Endothelial cell of umbilical vein (primary cell): Measurements from ENCODE around the gene MN1. TPM values are rescaled to one million over a fixed set of nuclear protein-coding genes. Genes with fewer than 3 reads are reported as not detected.

Experiments used
- BruUV-seq: library from RNA; stranded (reverse); fragments of 400-500 nt; replicated peaks from 2 replicates; lab custom pipeline; 2021; lab: Mats Ljungman, UMichigan
- CTCF ChIA-PET: fragments of 300-600, 350-600 bp; sonication (Branson Sonifier 250); formaldehyde crosslinking; loops from one replicate; lab custom pipeline; 2021; ENCODE audit warnings: antibody characterized with exemption, inconsistent platforms; lab: Charles Lee
- POLR2A ChIA-PET: fragments of 300-600, 350-600 bp; sonication (Branson Sonifier 250); formaldehyde crosslinking; loops from one replicate; lab custom pipeline; 2021; ENCODE audit warnings: antibody characterized with exemption, inconsistent platforms; lab: Charles Lee
- DNase-seq: peaks from one replicate; pipeline ENCODE4 v3.0.0-alpha.2; 2011; ENCODE audit warnings: low read depth, low spot score
- FAIRE-seq: peaks from 2 replicates; lab custom pipeline; 2011; peaks lifted over from hg19 to GRCh38; lab: Jason Lieb, UNC
- H2AFZ ChIP-seq: 2 replicates; pipeline ENCODE4 v1.6.0; 2012; ENCODE audit warnings: low read depth, low read length, control low read depth, inconsistent platforms
- H3K27ac ChIP-seq: 2 replicates; pipeline ENCODE4 v1.5.1; 2011; ENCODE audit warnings: low read depth, mild to moderate bottlenecking, control low read depth, low read length, moderate library complexity; ENCODE audit not compliant: insufficient read depth
- H3K27me3 ChIP-seq, 2 experiments: 2 replicates each; pipeline versions ENCODE4 v1.6.0 to v1.6.1; 2011; ENCODE audit warnings: low read length in 2 of 2, mixed read lengths in 1 of 2; ENCODE audit not compliant: control insufficient read depth in 2 of 2, insufficient read depth in 2 of 2
- H3K36me3 ChIP-seq, 2 experiments: 2 replicates in 1 of 2; 3 replicates in 1 of 2; pipeline ENCODE4 v1.5.1; 2011; ENCODE audit warnings: low read length in 2 of 2, mild to moderate bottlenecking in 1 of 2, moderate library complexity in 1 of 2; ENCODE audit not compliant: control insufficient read depth in 2 of 2, insufficient read depth in 2 of 2; ENCODE audit errors: extremely low read depth in 1 of 2
- H3K4me1 ChIP-seq: 3 replicates; pipeline ENCODE4 v1.5.1; 2011; ENCODE audit warnings: mild to moderate bottlenecking, low read length; ENCODE audit not compliant: control insufficient read depth, insufficient read depth; ENCODE audit errors: extremely low read depth
- H3K4me2 ChIP-seq: 2 replicates; pipeline ENCODE4 v1.6.1; 2011; ENCODE audit warnings: low read length, control low read depth, mixed read lengths; ENCODE audit not compliant: insufficient read depth
- H3K4me3 ChIP-seq, 3 experiments: fragments of 200-600 bp in 1 of 3; sonication (generic), shearing (Covaris generic) in 1 of 3; replicated peaks in 1 of 3; 2 replicates each; pipeline ENCODE4 v1.5.1; 2011 to 2016; ENCODE audit warnings: control low read depth in 3 of 3, low read length in 3 of 3, mild to moderate bottlenecking in 2 of 3, inconsistent platforms in 1 of 3, low read depth in 1 of 3, moderate library complexity in 1 of 3; ENCODE audit not compliant: insufficient read depth in 1 of 3
- H3K79me2 ChIP-seq: 2 replicates; pipeline ENCODE4 v1.6.0; 2012; ENCODE audit warnings: low read length, inconsistent platforms; ENCODE audit not compliant: control insufficient read depth, insufficient read depth
- H3K9ac ChIP-seq: replicated peaks from 2 replicates; pipeline ENCODE3; 2011; ENCODE audit warnings: low read length, control low read depth; ENCODE audit not compliant: insufficient read depth; ENCODE audit errors: extremely low read depth
- H3K9me1 ChIP-seq: replicated peaks from 3 replicates; pipeline ENCODE4 v1.6.0; 2011; ENCODE audit warnings: mild to moderate bottlenecking, low read length; ENCODE audit not compliant: control insufficient read depth, insufficient read depth; ENCODE audit errors: extremely low read depth
- H3K9me3 ChIP-seq: replicated peaks from 2 replicates; pipeline ENCODE4 v1.5.1; 2012; ENCODE audit warnings: low read length, inconsistent platforms; ENCODE audit not compliant: control insufficient read depth, insufficient read depth
- H4K20me1 ChIP-seq: replicated peaks from 2 replicates; pipeline ENCODE3; 2011; ENCODE audit warnings: mild to moderate bottlenecking, low read length; ENCODE audit not compliant: control insufficient read depth, insufficient read depth; ENCODE audit errors: extremely low read depth
- CTCF ChIP-seq, 2 donors: IDR thresholded peaks; 1 replicate in 1 of 2; 2 replicates in 1 of 2; pipeline ENCODE4 v1.5.1; 2011; ENCODE audit warnings: low read length in 2 of 2, mild to moderate bottlenecking in 2 of 2, moderate library complexity in 2 of 2, control low read depth in 1 of 2, inconsistent platforms in 1 of 2, low read depth in 1 of 2; ENCODE audit not compliant: insufficient read depth in 1 of 2; ENCODE audit errors: extremely low read depth in 1 of 2
- EZH2 ChIP-seq: IDR thresholded peaks from 2 replicates; pipeline ENCODE4 v1.6.1; 2012; ENCODE audit warnings: borderline replicate concordance, low read depth, mild to moderate bottlenecking, moderate library complexity, low read length, inconsistent platforms; ENCODE audit not compliant: severe bottlenecking
- FOS ChIP-seq: IDR thresholded peaks from 2 replicates; pipeline ENCODE4 v1.6.1; 2011; ENCODE audit warnings: mild to moderate bottlenecking, low read length, moderate library complexity, borderline replicate concordance; ENCODE audit not compliant: insufficient read depth
- GATA2 ChIP-seq: IDR thresholded peaks from 2 replicates; pipeline ENCODE4 v1.7.0; 2011; ENCODE audit warnings: low read depth, mild to moderate bottlenecking, moderate library complexity, mixed read lengths, low read length; ENCODE audit not compliant: insufficient read length, insufficient read depth
- JUN ChIP-seq: IDR thresholded peaks from 2 replicates; pipeline ENCODE4 v1.6.1; 2011; ENCODE audit warnings: borderline replicate concordance, low read depth; ENCODE audit not compliant: insufficient read length, insufficient read depth
- MYC ChIP-seq: IDR thresholded peaks from one replicate; pipeline ENCODE4 v1.6.1; 2011; ENCODE audit warnings: mild to moderate bottlenecking, low read depth, low read length
- POLR2A ChIP-seq: IDR thresholded peaks from 2 replicates; pipeline ENCODE4 v1.6.1; 2012; ENCODE audit warnings: low read depth, mild to moderate bottlenecking, control low read depth, low read length
- POLR2AphosphoS5 ChIP-seq: IDR thresholded peaks from 2 replicates; pipeline ENCODE4 v1.6.1; 2012; ENCODE audit warnings: low read depth, mild to moderate bottlenecking, control low read depth, low read length, moderate library complexity; ENCODE audit not compliant: insufficient read depth
- dilution Hi-C: fragments of 300-500 bp; cut with MboI; formaldehyde crosslinking; loops from one replicate; pipeline ENCODE4 v1.15.0; 2019; ENCODE audit warnings: low sequenced_read_pairs; ENCODE audit not compliant: extremely low pct_ligation_motif_present
- intact Hi-C: fragments of 100-400 bp; cut with micrococcal nuclease; formaldehyde crosslinking; loops from one replicate; pipeline ENCODE4 v1.10.0; 2022
- polyA plus RNA-seq, 4 experiments: library from polyadenylated mRNA; depleted of rRNA in 3 of 4; stranded (reverse) in 3 of 4; unstranded in 1 of 4; fragments of >200 nt; gene quantifications; 2 replicates each; pipeline versions ENCODE4 v1.2.1 to v1.2.3, GENCODE V29; 2011 to 2012; ENCODE audit warnings: missing spikeins in 1 of 4
- total RNA-seq: library from RNA; stranded (reverse); gene quantifications from 2 replicates; pipeline ENCODE4 v1.2.3, GENCODE V29; 2021
- TF ChIP-seq, protein P1 (sequence below): IDR thresholded peaks from 2 replicates; pipeline ENCODE4 v1.6.1; 2011; ENCODE audit not compliant: insufficient read depth, insufficient read length

The MN1 gene
- total and polyA plus RNA-seq, 2 donors (not counting 3 experiments of a cell fraction or from before 2014, with no cell fraction given): 3.8 to 5.2 TPM

GRCh38 chr22:27844656-27845591 lies 43.4 kb upstream of the MN1 start:
- no peak overlapping the region for H3K4me2 ChIP-seq
- no peak overlapping the region for H2AFZ ChIP-seq
- H3K27me3 ChIP-seq: no peaks in the 10 kb centered on the region
- DNase-seq: no peak
- H4K20me1 ChIP-seq: no peaks in the 10 kb centered on the region
- no TSS peak for BruUV-seq
- H3K9ac ChIP-seq: no peak overlapping the region
- no peak for FAIRE-seq
- TF ChIP-seq CTCF (IDR thresholded peaks at IDR 0.05; ENCODE audit: extremely low read depth in 1 of 2, insufficient read depth in 1 of 2, low read depth in 1 of 2, low read length in 2 of 2) (no peak), FOS (no peak), MYC (no peak), GATA2 (no peak), POLR2AphosphoS5 (no peak), POLR2A (no peak), EZH2 (no peak), JUN (no peak)
- TF ChIP-seq, protein P1, sequence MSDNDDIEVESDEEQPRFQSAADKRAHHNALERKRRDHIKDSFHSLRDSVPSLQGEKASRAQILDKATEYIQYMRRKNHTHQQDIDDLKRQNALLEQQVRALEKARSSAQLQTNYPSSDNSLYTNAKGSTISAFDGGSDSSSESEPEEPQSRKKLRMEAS: no peak
- H3K27ac ChIP-seq: no peak overlapping the region
- intact Hi-C loops (no loop called here), dilution Hi-C loops (no loop called here)
- no peaks in the 10 kb centered on the region for H3K9me3 ChIP-seq
- no peaks in the 10 kb centered on the region for H3K79me2 ChIP-seq
- peaks cover 0 to 16% of the 10 kb centered on the region in 2 experiments for H3K36me3 ChIP-seq
- H3K9me1 ChIP-seq: no peaks in the 10 kb centered on the region
- H3K4me3 ChIP-seq: no peak overlapping the region
- H3K4me1 ChIP-seq: peaks cover 6% of the 10 kb centered on the region
- POLR2A ChIA-PET: no interaction called here
- CTCF ChIA-PET: no interaction called here
